Measurements from ENCODE around the gene DNM3.

- TF ChIP-seq POLR2A (IDR thresholded peaks at IDR 0.05; ENCODE audit: low read length) (peak; percentile 20), GATA1 (IDR thresholded peaks at IDR 0.05; ENCODE audit: low read depth, low read length) (no peak)
These were observed 606.3 kb downstream of the DNM3 start for GRCh38 chr1:172447641-172448040.
